Measurements from ENCODE around the gene PTRH1. TPM values are rescaled to one million over a fixed set of nuclear protein-coding genes. Genes with fewer than 3 reads are reported as not detected.
A peak's percentile ranks its signal among the peaks of the same experiment; 100 is the strongest.

PTRH1 gene
- total RNA-seq, 3 donors from 2014 or later: 19.0 to 26.2 (median 23.3) TPM

DNA sequence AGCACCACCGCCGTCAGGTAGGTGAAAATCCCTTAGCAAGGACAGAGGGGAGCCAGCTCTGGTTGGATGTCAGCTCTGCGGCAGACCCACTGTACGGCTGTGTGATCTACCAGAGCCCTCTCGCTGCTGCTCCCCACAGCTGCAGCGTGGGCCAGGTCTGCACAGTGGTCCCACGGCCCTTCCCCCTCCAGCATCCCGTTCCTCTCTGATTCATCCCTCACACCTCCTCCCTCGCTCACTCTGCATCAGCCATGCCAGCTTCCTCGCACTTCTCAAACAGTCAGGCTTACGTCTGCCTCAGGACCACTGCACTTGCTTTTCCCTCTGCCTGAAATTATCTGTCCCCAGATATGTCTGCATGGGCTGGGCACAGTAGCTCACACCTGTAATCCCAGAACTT is 35.2 kb downstream of the PTRH1 start:
- H3K27me3 ChIP-seq: no peaks in the 10 kb centered on the region
- no peak for TF ChIP-seq POLR2A (IDR thresholded peaks at IDR 0.05)
- TF ChIP-seq POLR2AphosphoS5 (IDR thresholded peaks at IDR 0.05): no peak
- no peak for TF ChIP-seq CTCF (IDR thresholded peaks at IDR 0.05)
- intact Hi-C loops (cut with DNase I; ENCODE audit: low total_unique reads): no loop called here
- no peak for DNase-seq (ENCODE audit: low spot score in 2 of 2)
- H3K9me3 ChIP-seq: no peaks in the 10 kb centered on the region
- H3K27ac ChIP-seq: no peak overlapping the region
- no peaks in the 10 kb centered on the region for H3K4me1 ChIP-seq
- H3K4me3 ChIP-seq: no peak overlapping the region
- no peaks in the 10 kb centered on the region for H3K36me3 ChIP-seq

DNA sequence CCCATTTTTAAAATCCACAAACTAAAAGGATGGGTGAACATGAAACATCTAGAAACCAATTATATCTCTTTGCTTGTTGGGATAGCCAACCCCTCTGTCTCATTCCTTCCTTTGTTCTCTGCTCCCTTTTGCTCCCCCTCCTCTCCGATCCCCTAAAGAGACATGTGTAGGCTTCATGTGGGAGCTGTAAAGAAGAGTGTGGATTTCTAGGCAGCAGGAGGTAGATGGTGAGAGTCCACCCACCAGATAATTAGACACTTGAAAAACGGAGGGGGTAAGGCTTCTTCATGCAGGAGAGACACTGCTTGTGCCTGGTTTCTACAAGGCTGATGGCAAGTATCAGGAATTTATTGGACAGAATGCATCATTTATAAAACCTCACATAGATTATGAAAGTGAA is 36.0 kb downstream of the PTRH1 start:
- intact Hi-C loops (cut with DNase I; ENCODE audit: low total_unique reads): no loop called here
- Histone ChIP-seq H3K4me3 (no peak overlapping the region), H3K27me3 (no peaks in the 10 kb centered on the region), H3K36me3 (no peaks in the 10 kb centered on the region), H3K4me1 (no peaks in the 10 kb centered on the region), H3K9me3 (no peaks in the 10 kb centered on the region), H3K27ac (no peak overlapping the region)
- TF ChIP-seq POLR2A (IDR thresholded peaks at IDR 0.05): no peak
- no peak for TF ChIP-seq CTCF (IDR thresholded peaks at IDR 0.05)
- TF ChIP-seq POLR2AphosphoS5 (IDR thresholded peaks at IDR 0.05): no peak
- DNase-seq (ENCODE audit: low spot score in 2 of 2): no peak

- peaks cover 3% of the 10 kb centered on the region for H3K36me3 ChIP-seq
- no peaks in the 10 kb centered on the region for H3K9me3 ChIP-seq
- no peaks in the 10 kb centered on the region for H3K27me3 ChIP-seq
- H3K4me1 ChIP-seq: no peaks in the 10 kb centered on the region
- TF ChIP-seq POLR2AphosphoS5 (IDR thresholded peaks at IDR 0.05) (no peak), CTCF (IDR thresholded peaks at IDR 0.05) (no peak), POLR2A (IDR thresholded peaks at IDR 0.05) (no peak)
- H3K4me3 ChIP-seq: no peak overlapping the region
- no peak for DNase-seq (ENCODE audit: low spot score in 2 of 2)
- intact Hi-C loops (cut with DNase I; ENCODE audit: low total_unique reads): no loop called here
- no peak overlapping the region for H3K27ac ChIP-seq
Measured at GRCh38 chr9:127676638-127677037, 38.8 kb downstream of the PTRH1 start.

- H3K36me3 ChIP-seq: peaks cover 3% of the 10 kb centered on the region
- H3K4me1 ChIP-seq: no peaks in the 10 kb centered on the region
- H3K27ac ChIP-seq: no peak overlapping the region
- no peak for TF ChIP-seq POLR2AphosphoS5 (IDR thresholded peaks at IDR 0.05)
- TF ChIP-seq POLR2A (IDR thresholded peaks at IDR 0.05): no peak
- TF ChIP-seq CTCF (IDR thresholded peaks at IDR 0.05): no peak
- no peak for DNase-seq (ENCODE audit: low spot score in 2 of 2)
- no peaks in the 10 kb centered on the region for H3K9me3 ChIP-seq
- H3K27me3 ChIP-seq: no peaks in the 10 kb centered on the region
- no peak overlapping the region for H3K4me3 ChIP-seq
- intact Hi-C loops (cut with DNase I; ENCODE audit: low total_unique reads): no loop called here
Measured at GRCh38 chr9:127673234-127673633, 42.2 kb downstream of the PTRH1 start.

DNA sequence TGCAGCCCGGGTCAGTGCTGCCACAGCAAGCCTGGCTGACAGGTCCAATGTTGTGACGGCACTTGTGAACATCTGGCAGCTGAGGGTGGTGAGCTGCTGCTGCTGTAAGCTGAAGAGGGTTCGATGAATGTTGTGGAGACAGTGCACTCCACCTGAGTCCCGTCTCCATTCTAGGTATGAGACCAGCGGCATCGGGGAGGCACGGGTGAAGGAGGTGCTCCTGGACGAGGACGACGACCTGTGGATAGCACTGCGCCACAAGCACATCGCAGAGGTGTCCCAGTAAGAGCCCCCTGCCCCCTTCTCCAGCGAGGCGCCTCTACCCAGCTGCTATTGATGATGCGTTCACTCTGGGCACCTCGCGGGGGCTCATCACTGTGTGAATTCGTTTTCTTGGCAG is 47.6 kb downstream of the PTRH1 start:
- Histone ChIP-seq H3K4me3 (no peak overlapping the region), H3K36me3 (no peaks in the 10 kb centered on the region), H3K9me3 (no peaks in the 10 kb centered on the region), H3K27me3 (no peaks in the 10 kb centered on the region), H3K4me1 (no peaks in the 10 kb centered on the region), H3K27ac (peak overlapping the region in 1 of 2 donors; percentile 83)
- TF ChIP-seq CTCF (IDR thresholded peaks at IDR 0.05) (no peak), POLR2A (IDR thresholded peaks at IDR 0.05) (no peak), POLR2AphosphoS5 (IDR thresholded peaks at IDR 0.05) (no peak)
- intact Hi-C loops (cut with DNase I; ENCODE audit: low total_unique reads): no loop called here
- no peak for DNase-seq (ENCODE audit: low spot score in 2 of 2)
